ENCODE results near the gene CD247.

The CD247 gene

DNA sequence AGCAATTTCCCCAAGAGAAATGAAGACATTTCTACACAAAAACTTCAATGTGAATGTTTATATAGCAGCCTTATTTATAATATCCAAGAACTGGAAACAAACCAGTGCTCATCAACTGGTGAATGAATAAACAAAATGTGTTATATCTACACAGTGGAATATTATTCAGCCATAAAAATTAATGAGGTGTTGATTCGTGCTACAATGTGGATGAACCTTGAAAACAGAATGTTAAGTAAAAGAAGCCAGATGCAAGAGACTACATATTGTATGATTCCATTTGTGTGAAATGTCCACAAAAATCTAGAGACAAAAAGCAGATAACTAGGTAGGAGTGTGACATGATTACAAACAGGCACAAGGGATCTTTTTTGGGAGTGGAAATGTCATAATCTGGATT is 110.0 kb downstream of the CD247 start:
- no peak for DNase-seq (ENCODE audit: low read depth)

GRCh38 chr1:167404908-167405307 is 113.4 kb downstream of the CD247 start:
- DNase-seq (ENCODE audit: low read depth): no peak

- DNase-seq (ENCODE audit: low read depth): no peak
Measured at GRCh38 chr1:167404161-167404888, 114.0 kb downstream of the CD247 start.

GRCh38 chr1:167401260-167401873 is 117.0 kb downstream of the CD247 start:
- peak; percentile 59 for DNase-seq (ENCODE audit: low read depth)

- DNase-seq (ENCODE audit: low read depth): no peak
Measured at GRCh38 chr1:167400359-167400953, 117.9 kb downstream of the CD247 start.

- no peak for DNase-seq (ENCODE audit: low read depth)
Measured at GRCh38 chr1:167392200-167392696, 126.1 kb downstream of the CD247 start.

DNA sequence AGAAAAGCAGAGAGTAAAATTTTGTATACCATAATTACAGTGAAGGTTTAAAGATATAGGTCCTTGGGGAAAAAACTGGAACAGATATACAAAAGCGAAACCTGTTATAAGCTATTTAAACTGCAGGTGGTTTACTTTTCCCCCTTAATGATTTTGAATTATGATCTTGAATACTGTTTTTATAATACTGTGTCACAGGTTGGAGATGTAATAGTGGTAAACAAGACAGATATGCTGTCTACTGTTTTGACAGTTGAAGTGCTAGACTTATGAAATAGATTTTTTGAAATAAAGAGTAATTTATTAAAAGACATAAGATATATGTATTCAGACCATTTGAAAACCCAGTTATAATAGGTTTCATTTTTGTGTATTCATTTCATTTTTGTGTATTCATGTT is 129.4 kb downstream of the CD247 start:
- no peak for DNase-seq (ENCODE audit: low read depth)

DNA sequence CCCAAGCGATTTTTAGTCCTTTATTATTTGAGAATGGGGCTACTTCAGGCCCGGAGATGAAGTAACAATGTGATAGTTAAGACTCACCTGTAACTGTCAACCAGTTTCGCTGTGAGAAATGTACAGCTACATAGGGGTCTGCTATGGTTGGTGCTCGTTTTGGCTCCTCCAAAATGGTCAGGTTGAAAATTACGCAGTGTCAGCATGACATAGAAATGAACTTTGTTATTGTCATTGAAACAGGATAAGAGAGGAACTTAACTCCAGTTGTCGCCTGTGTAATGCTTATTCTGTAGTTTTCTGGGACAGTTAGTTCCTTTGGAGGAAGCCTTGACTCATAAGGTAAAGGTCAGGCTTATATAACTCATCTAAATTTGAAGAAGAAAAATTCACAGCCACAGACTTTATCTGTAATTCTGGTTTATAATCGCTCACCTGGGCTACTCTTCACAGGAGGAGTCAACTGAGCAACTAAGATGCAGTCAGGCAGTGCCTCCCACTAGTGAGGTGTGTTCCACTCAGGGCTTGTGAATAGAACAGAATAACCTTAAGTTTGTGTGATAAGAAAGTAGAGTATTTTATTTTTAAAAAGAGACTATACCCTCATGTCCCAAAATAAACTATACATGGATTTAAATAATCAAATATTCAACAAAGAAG is 130.9 kb downstream of the CD247 start:
- DNase-seq (ENCODE audit: low read depth): no peak

All from amniotic epithelial cell (primary cell).